HCT116 (cell line): ENCODE results near the gene GRK6. TPM values are rescaled to one million over a fixed set of nuclear protein-coding genes. Genes with fewer than 3 reads are reported as not detected.

ENCODE experiments used
- ATAC-seq: fragments of 200-7000 bp; cut with Tn5 transposase; 2 replicates; pipeline ENCODE4 v1.9.1; 2020; ENCODE audit warnings: mild to moderate bottlenecking, moderate library complexity
- BruUV-seq: library from RNA; stranded (reverse); fragments of 400-500 nt; replicated peaks from 2 replicates; lab custom pipeline; 2021; lab: Mats Ljungman, UMichigan
- CTCF ChIA-PET: fragments of 300-600 bp; sonication (Branson Sonifier 250); formaldehyde crosslinking; loops from one replicate; lab custom pipeline; 2021; ENCODE audit warnings: antibody characterized with exemption; lab: Charles Lee
- POLR2A ChIA-PET: fragments of 300-600, 350-600 bp; sonication (Branson Sonifier 250); formaldehyde crosslinking; loops from one replicate; lab custom pipeline; 2021; ENCODE audit warnings: antibody characterized with exemption; lab: Charles Lee
- RAD21 ChIA-PET, 2 experiments: fragments of 300-600 bp; sonication (Branson Sonifier 250); formaldehyde crosslinking; loops; one replicate each; lab custom pipeline; 2023; ENCODE audit warnings: low total read pairs in 2 of 2; ENCODE audit not compliant: uncharacterized antibody in 2 of 2, unreplicated experiment in 2 of 2, low non-redundant PET in 1 of 2; lab: Charles Lee
- DNase-seq: peaks from one replicate; pipeline ENCODE4 v3.0.0-alpha.2; 2010; ENCODE audit warnings: low read depth, low spot score
- H2AFZ ChIP-seq: fragments of 200-600 bp; shearing (Covaris generic), sonication (generic); 2 replicates; pipeline ENCODE4 v1.6.1; 2017; ENCODE audit warnings: low read depth, mixed run types, mixed read lengths, antibody characterized with exemption, low read length; ENCODE audit not compliant: poor library complexity, severe bottlenecking
- H3K27ac ChIP-seq: 2 replicates; pipeline ENCODE4 v1.5.1; 2012; ENCODE audit warnings: low read depth, low read length
- H3K27me3 ChIP-seq: fragments of 200-600 bp; sonication (generic); 2 replicates; pipeline ENCODE4 v1.6.1; 2016; ENCODE audit warnings: mixed run types, low read length, mixed read lengths; ENCODE audit not compliant: insufficient read depth
- H3K36me3 ChIP-seq, 2 experiments: fragments of 200-500 bp in 1 of 2; fragments of 200-600 bp in 1 of 2; sonication (Bioruptor generic) in 1 of 2; sonication (generic) in 1 of 2; 2 replicates each; pipeline versions ENCODE4 v1.5.1 to v1.6.1; 2014 to 2016; ENCODE audit warnings: low read length in 2 of 2, inconsistent platforms in 1 of 2, mixed read lengths in 1 of 2, mixed run types in 1 of 2; ENCODE audit not compliant: insufficient read depth in 2 of 2, control insufficient read depth in 1 of 2
- H3K4me1 ChIP-seq, 2 experiments: fragments of 200-600 bp in 1 of 2; sonication (generic) in 1 of 2; 2 replicates each; pipeline versions ENCODE4 v1.5.1 to v1.6.1; 2012 to 2017; ENCODE audit warnings: low read length in 2 of 2, inconsistent platforms in 1 of 2, mild to moderate bottlenecking in 1 of 2, mixed read lengths in 1 of 2, mixed run types in 1 of 2, moderate library complexity in 1 of 2; ENCODE audit not compliant: insufficient read depth in 2 of 2, control insufficient read depth in 1 of 2
- H3K4me2 ChIP-seq: fragments of 200-600 bp; sonication (generic); 2 replicates; pipeline ENCODE4 v1.6.1; 2017; ENCODE audit warnings: mixed run types, low read length, mixed read lengths
- H3K4me3 ChIP-seq, 2 experiments: fragments of 200-600 bp in 1 of 2; sonication (generic) in 1 of 2; replicated peaks in 1 of 2; 2 replicates each; pipeline ENCODE4 v1.5.1; 2011 to 2016; ENCODE audit warnings: low read length in 2 of 2, control low read depth in 1 of 2, low read depth in 1 of 2, mild to moderate bottlenecking in 1 of 2, mixed read lengths in 1 of 2, mixed run types in 1 of 2
- H3K79me2 ChIP-seq: fragments of 200-600 bp; sonication (generic); 2 replicates; pipeline ENCODE4 v1.6.1; 2017; ENCODE audit warnings: mild to moderate bottlenecking, mixed run types, low read length, moderate library complexity, mixed read lengths; ENCODE audit not compliant: insufficient read depth
- H3K9ac ChIP-seq: fragments of 200-600 bp; sonication (generic); 2 replicates; pipeline ENCODE4 v1.6.1; 2016; ENCODE audit warnings: low read length, mixed read lengths
- H3K9me2 ChIP-seq: fragments of 200-600 bp; sonication (generic), shearing (Covaris generic); 2 replicates; pipeline ENCODE4 v1.6.1; 2017; ENCODE audit warnings: mixed run types, mild to moderate bottlenecking, moderate library complexity; ENCODE audit not compliant: insufficient read depth
- H3K9me3 ChIP-seq, 2 experiments: fragments of 200-500 bp in 1 of 2; fragments of 200-600 bp in 1 of 2; sonication (Bioruptor generic) in 1 of 2; sonication (generic) in 1 of 2; 2 replicates each; pipeline ENCODE4 v1.6.1; 2014 to 2017; ENCODE audit warnings: low read length in 2 of 2, mixed read lengths in 2 of 2, inconsistent platforms in 1 of 2, low read depth in 1 of 2, mild to moderate bottlenecking in 1 of 2, mixed run types in 1 of 2, moderate library complexity in 1 of 2; ENCODE audit not compliant: control insufficient read depth in 1 of 2, insufficient read depth in 1 of 2
- H4K20me1 ChIP-seq: fragments of 200-600 bp; sonication (generic), shearing (Covaris generic); 2 replicates; pipeline ENCODE4 v1.6.1; 2017; ENCODE audit warnings: mixed run types, mild to moderate bottlenecking, moderate library complexity; ENCODE audit not compliant: insufficient read depth
- ATF3 ChIP-seq: IDR thresholded peaks from 2 replicates; pipeline ENCODE4 v1.6.1; 2012
- CBX3 ChIP-seq: IDR thresholded peaks from 2 replicates; pipeline ENCODE4 v1.6.1; 2012; ENCODE audit warnings: low read depth
- CEBPB ChIP-seq: IDR thresholded peaks from 2 replicates; pipeline ENCODE4 v1.6.1; 2012; ENCODE audit warnings: low read depth
- CTCF ChIP-seq, 3 experiments: fragments of 200-600 bp in 1 of 3; sonication (generic) in 1 of 3; IDR thresholded peaks in 2 of 3; conservative IDR thresholded peaks in 1 of 3; 2 replicates each; pipeline ENCODE4 v1.5.1; 2012 to 2017; ENCODE audit warnings: low read depth in 2 of 3, low read length in 2 of 3, antibody characterized with exemption in 1 of 3, borderline replicate concordance in 1 of 3, control low read depth in 1 of 3, mild to moderate bottlenecking in 1 of 3, mixed read lengths in 1 of 3, mixed run types in 1 of 3, moderate library complexity in 1 of 3; ENCODE audit not compliant: insufficient read depth in 1 of 3
- EGR1 ChIP-seq: IDR thresholded peaks from 2 replicates; pipeline ENCODE4 v1.6.1; 2012; ENCODE audit warnings: low read depth
- EZH2 ChIP-seq: fragments of 200-600 bp; sonication (generic); IDR thresholded peaks from 2 replicates; pipeline ENCODE4 v1.6.1; 2017; ENCODE audit warnings: antibody characterized with exemption, mixed run types
- EZH2phosphoT487 ChIP-seq: fragments of 200-600 bp; IDR thresholded peaks from 2 replicates; pipeline ENCODE4 v1.6.1; 2018; ENCODE audit warnings: antibody characterized with exemption, borderline replicate concordance
- POLR2A ChIP-seq: IDR thresholded peaks from 2 replicates; pipeline ENCODE4 v1.7.0; 2011; ENCODE audit warnings: borderline replicate concordance; ENCODE audit not compliant: insufficient read depth, insufficient read length; ENCODE audit errors: extremely low read depth
- POLR2AphosphoS5 ChIP-seq: IDR thresholded peaks from 2 replicates; pipeline ENCODE4 v1.6.1; 2011; ENCODE audit warnings: mild to moderate bottlenecking, low read depth, low read length, moderate library complexity
- RAD21 ChIP-seq: IDR thresholded peaks from 2 replicates; pipeline ENCODE4 v1.6.1; 2012; ENCODE audit warnings: low read depth, mild to moderate bottlenecking
- REST ChIP-seq: IDR thresholded peaks from 2 replicates; pipeline ENCODE4 v1.6.1; 2012; ENCODE audit warnings: low read depth
- SIN3A ChIP-seq: IDR thresholded peaks from 2 replicates; pipeline ENCODE4 v1.6.1; 2012; ENCODE audit warnings: low read depth
- TCF7L2 ChIP-seq: IDR thresholded peaks from 2 replicates; pipeline ENCODE4 v1.7.0; 2011; ENCODE audit warnings: borderline replicate concordance, inconsistent platforms; ENCODE audit not compliant: insufficient read depth, insufficient read length; ENCODE audit errors: extremely low read depth
- YY1 ChIP-seq: IDR thresholded peaks from 2 replicates; pipeline ENCODE4 v1.6.1; 2011; ENCODE audit warnings: low read length, low read depth, moderate library complexity, mild to moderate bottlenecking; ENCODE audit not compliant: insufficient replicate concordance; ENCODE audit errors: extremely low read depth
- ZFX ChIP-seq: fragments of 450-650 bp; IDR thresholded peaks from 2 replicates; pipeline ENCODE4 v1.6.1; 2017
- intact Hi-C: fragments of 100-400 bp; cut with micrococcal nuclease; formaldehyde crosslinking; loops from 2 replicates; pipeline ENCODE4 v1.10.0; 2022
- total RNA-seq: library from RNA; stranded (reverse); gene quantifications from one replicate; pipeline ENCODE4 v1.2.1, GENCODE V29; 2021; ENCODE audit not compliant: unreplicated experiment

Gene GRK6
- total RNA-seq, 1 experiment from 2014 or later = 89.3 TPM

GRCh38 chr5:177456591-177456964 is 30.1 kb downstream of the GRK6 start:
- POLR2A ChIA-PET = interaction anchor here (1.4 to 1.6 kb wide), 2 partner anchors 8 to 52 kb away, joined by 4 to 8 read pairs; no protein-coding TSS in a partner anchor
- H2AFZ ChIP-seq = no peak overlapping the region
- H3K4me3 ChIP-seq = 0 out of 4 replicates have a peak overlapping the region, but pooled peaks of 1 of the 2 experiments have one; percentile 14
- peaks cover 0 to 11% of the 10 kb centered on the region in 2 experiments; a peak in 1 of 4 replicates for H3K36me3 ChIP-seq
- H3K4me1 ChIP-seq = peaks cover 18 to 53% of the 10 kb centered on the region in 2 experiments; a peak in 3 of 4 replicates
- intact Hi-C loops = loop anchor here (1.0 to 2.0 kb wide), 2 partner anchors 146 to 342 kb away; no protein-coding TSS in a partner anchor
- peaks cover 7% of the 10 kb centered on the region for H3K79me2 ChIP-seq
- no peaks in the 10 kb centered on the region for H4K20me1 ChIP-seq
- ATAC-seq (no peak), DNase-seq (no peak)
- RAD21 ChIA-PET = no interaction called here
- BruUV-seq = no TSS peak
- CTCF ChIA-PET = interaction anchor here (1.2 to 6.8 kb wide), 6 partner anchors 37 to 135 kb away, joined by 3 to 85 read pairs (median 10); partner anchors contain the start of genes PDLIM7 and PFN3
- no peaks in the 10 kb centered on the region for H3K27me3 ChIP-seq
- TF ChIP-seq YY1 (no peak), EGR1 (no peak), POLR2A (no peak), SIN3A (no peak), TCF7L2 (no peak), EZH2phosphoT487 (no peak), CTCF (IDR thresholded peaks at IDR 0.05 in 2 of 3, conservative IDR thresholded peaks at IDR 0.05 in 1 of 3; ENCODE audit: borderline replicate concordance in 1 of 3, insufficient read depth in 1 of 3, low read depth in 2 of 3, low read length in 2 of 3) (no peak; a peak in 1 of 6 replicates), CBX3 (no peak), ATF3 (no peak), CEBPB (no peak), EZH2 (no peak), REST (no peak), POLR2AphosphoS5 (no peak), RAD21 (no peak), ZFX (no peak)
- 0 out of 2 replicates have a peak overlapping the region, but pooled peaks have one; percentile 39 for H3K9ac ChIP-seq
- H3K27ac ChIP-seq = peak overlapping the region; percentile 96; the same call in 1 of the 2 replicates
- H3K4me2 ChIP-seq = peak overlapping the region; percentile 96
- no peaks in the 10 kb centered on the region for H3K9me2 ChIP-seq
- no peaks in the 10 kb centered on the region for H3K9me3 ChIP-seq
